NK-92 (cell line): ENCODE measurements around the gene PKIG.
"Not testable (repeated sequence)": the region's sequence is repeated elsewhere in the genome, so short reads cannot be mapped to it uniquely, and the experiment has no call there.

Experiments
- DNase-seq: peaks from one replicate; lab custom pipeline; 2025; ENCODE audit not compliant: unreplicated experiment; lab: John Stamatoyannopoulos, UW

Gene PKIG

GRCh38 chr20:44637522-44638372, 55.4 kb downstream of the PKIG start:
- no peak for DNase-seq

GRCh38 chr20:44640522-44640921, 58.1 kb downstream of the PKIG start:
- DNase-seq: no peak

GRCh38 chr20:44641325-44641724, 58.9 kb downstream of the PKIG start:
- DNase-seq: no peak

GRCh38 chr20:44642203-44643153, 60.1 kb downstream of the PKIG start:
- no peak for DNase-seq

- no peak for DNase-seq
These were observed 60.8 kb downstream of the PKIG start for GRCh38 chr20:44643154-44643519.

GRCh38 chr20:44643596-44644229, 61.3 kb downstream of the PKIG start:
- DNase-seq: no peak

- DNase-seq: no peak
These were observed 61.8 kb downstream of the PKIG start for GRCh38 chr20:44644230-44644617.

GRCh38 chr20:44644667-44645131, 62.3 kb downstream of the PKIG start:
- DNase-seq: no peak

- no peak for DNase-seq
These were observed 63.8 kb downstream of the PKIG start for GRCh38 chr20:44646023-44646640.

- DNase-seq: no peak
These were observed 64.4 kb downstream of the PKIG start for GRCh38 chr20:44646641-44647274.

GRCh38 chr20:44648068-44648467, 65.7 kb downstream of the PKIG start:
- no peak for DNase-seq

GRCh38 chr20:44648579-44648978, 66.2 kb downstream of the PKIG start:
- DNase-seq: no peak

GRCh38 chr20:44649126-44649525, 66.7 kb downstream of the PKIG start:
- DNase-seq: no peak

GRCh38 chr20:44649976-44650375, 67.6 kb downstream of the PKIG start:
- no peak for DNase-seq

- DNase-seq: no peak
These were observed 68.5 kb downstream of the PKIG start for GRCh38 chr20:44650771-44651433.

GRCh38 chr20:44651434-44651683, 69.0 kb downstream of the PKIG start:
- no peak for DNase-seq

- no peak for DNase-seq
These were observed 69.5 kb downstream of the PKIG start, which contains the start of gene ADA for GRCh38 chr20:44651684-44652423. ADA (minus strand) TSS chr20:44651699; CDS start chr20:44651607, 92 bp downstream.

- no peak for DNase-seq
These were observed 71.2 kb downstream of the PKIG start for GRCh38 chr20:44653546-44653945.

GRCh38 chr20:44654210-44654609, 71.8 kb downstream of the PKIG start:
- not testable (repeated sequence) for DNase-seq
